ENCODE measurements around the gene PLD2. TPM values are rescaled to one million over a fixed set of nuclear protein-coding genes. Genes with fewer than 3 reads are reported as not detected.

Gene PLD2
- total RNA-seq, 1 donor from 2014 or later: 64.5 TPM

DNA sequence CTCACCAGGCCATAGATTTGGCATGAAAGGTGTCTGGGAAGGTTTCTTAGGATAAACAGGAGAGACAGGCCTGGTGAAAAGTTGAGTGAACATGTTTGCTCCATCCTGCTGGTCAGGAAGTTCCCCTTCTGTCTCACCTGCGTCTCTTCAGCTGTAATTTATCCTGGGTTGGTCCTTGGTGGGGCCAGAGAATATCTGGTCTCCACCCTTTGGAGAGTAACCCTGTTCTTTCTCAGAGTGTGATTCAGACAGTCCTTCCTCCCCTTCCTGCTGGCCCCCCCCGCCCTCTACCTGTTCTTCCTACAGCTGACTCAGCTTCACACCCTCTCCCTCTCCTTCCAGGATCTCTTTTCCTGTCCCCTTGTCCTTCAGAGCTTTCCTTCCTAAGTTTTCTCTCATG, 43.3 kb downstream of the PLD2 start:
- Histone ChIP-seq H3K4me3 (no peak overlapping the region), H3K27me3 (no peaks in the 10 kb centered on the region), H3K9me3 (no peaks in the 10 kb centered on the region), H3K4me1 (no peaks in the 10 kb centered on the region), H3K27ac (no peak overlapping the region), H3K36me3 (no peaks in the 10 kb centered on the region)
- TF ChIP-seq, protein P1, sequence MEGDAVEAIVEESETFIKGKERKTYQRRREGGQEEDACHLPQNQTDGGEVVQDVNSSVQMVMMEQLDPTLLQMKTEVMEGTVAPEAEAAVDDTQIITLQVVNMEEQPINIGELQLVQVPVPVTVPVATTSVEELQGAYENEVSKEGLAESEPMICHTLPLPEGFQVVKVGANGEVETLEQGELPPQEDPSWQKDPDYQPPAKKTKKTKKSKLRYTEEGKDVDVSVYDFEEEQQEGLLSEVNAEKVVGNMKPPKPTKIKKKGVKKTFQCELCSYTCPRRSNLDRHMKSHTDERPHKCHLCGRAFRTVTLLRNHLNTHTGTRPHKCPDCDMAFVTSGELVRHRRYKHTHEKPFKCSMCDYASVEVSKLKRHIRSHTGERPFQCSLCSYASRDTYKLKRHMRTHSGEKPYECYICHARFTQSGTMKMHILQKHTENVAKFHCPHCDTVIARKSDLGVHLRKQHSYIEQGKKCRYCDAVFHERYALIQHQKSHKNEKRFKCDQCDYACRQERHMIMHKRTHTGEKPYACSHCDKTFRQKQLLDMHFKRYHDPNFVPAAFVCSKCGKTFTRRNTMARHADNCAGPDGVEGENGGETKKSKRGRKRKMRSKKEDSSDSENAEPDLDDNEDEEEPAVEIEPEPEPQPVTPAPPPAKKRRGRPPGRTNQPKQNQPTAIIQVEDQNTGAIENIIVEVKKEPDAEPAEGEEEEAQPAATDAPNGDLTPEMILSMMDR (IDR thresholded peaks at IDR 0.05): no peak
- no peak for DNase-seq (ENCODE audit: low spot score in 2 of 2)
- intact Hi-C loops (cut with DNase I): no loop called here

DNA sequence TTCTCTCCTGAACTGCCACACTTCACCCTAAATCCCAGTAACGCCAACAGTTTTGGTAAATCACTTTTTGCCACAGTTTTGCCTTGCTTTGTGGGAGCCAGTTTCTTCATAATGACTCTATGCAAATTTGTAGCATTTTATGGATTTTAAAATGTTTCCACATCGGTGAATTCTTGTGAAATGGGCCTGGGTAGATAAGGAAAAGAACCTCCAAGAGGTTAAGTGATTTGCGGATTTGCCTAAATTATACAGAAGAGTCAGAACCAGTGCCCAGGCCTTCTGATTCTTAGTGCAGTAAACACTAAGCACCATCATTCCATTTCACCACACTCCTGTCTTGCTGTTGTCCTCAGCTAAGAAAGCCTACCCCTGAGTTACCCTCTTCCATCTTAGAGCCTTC, 44.1 kb downstream of the PLD2 start:
- no peaks in the 10 kb centered on the region for H3K36me3 ChIP-seq
- intact Hi-C loops (cut with DNase I): no loop called here
- no peaks in the 10 kb centered on the region for H3K4me1 ChIP-seq
- H3K9me3 ChIP-seq: no peaks in the 10 kb centered on the region
- no peaks in the 10 kb centered on the region for H3K27me3 ChIP-seq
- H3K27ac ChIP-seq: no peak overlapping the region
- no peak for DNase-seq (ENCODE audit: low spot score in 2 of 2)
- no peak overlapping the region for H3K4me3 ChIP-seq
- TF ChIP-seq, protein P1 (IDR thresholded peaks at IDR 0.05): no peak

DNA sequence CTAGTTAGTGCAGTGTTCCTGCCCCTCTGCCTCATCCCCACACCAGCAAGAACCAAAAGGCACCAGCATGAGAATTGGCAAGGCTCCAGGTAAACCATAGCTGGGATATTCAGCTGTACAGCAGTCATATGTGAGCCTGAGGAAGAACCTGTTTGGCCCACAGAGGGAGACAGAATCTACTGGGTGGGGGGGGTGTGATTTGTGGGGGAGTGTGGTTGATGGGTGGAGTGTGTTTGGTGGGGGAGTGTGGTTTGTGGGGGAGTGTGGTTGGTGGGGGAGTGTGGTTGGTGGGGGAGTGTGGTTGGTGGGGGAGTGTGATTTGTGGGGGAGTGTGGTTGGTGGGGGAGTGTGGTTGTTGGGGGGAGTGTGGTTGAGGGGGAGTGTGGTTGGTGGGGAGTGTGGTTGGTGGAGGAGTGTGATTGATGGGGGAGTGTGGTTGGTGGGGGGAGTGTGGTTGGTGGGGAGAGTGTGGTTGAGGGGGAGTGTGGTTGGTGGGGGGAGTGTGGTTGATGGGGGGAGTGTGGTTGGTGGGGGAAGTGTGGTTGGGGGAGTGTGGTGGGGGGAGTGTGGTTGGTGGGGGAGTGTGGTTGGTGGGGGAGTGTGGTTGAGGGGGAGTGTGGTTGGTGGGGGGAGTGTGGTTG, 45.7 kb downstream of the PLD2 start:
- TF ChIP-seq, protein P1 (IDR thresholded peaks at IDR 0.05): no peak
- DNase-seq (ENCODE audit: low spot score in 2 of 2): no peak
- Histone ChIP-seq H3K9me3 (no peaks in the 10 kb centered on the region), H3K4me1 (peaks cover 0 to 2% of the 10 kb centered on the region in 2 donors), H3K4me3 (no peak overlapping the region), H3K27ac (no peak overlapping the region), H3K36me3 (no peaks in the 10 kb centered on the region), H3K27me3 (no peaks in the 10 kb centered on the region)
- intact Hi-C loops (cut with DNase I): no loop called here

DNA sequence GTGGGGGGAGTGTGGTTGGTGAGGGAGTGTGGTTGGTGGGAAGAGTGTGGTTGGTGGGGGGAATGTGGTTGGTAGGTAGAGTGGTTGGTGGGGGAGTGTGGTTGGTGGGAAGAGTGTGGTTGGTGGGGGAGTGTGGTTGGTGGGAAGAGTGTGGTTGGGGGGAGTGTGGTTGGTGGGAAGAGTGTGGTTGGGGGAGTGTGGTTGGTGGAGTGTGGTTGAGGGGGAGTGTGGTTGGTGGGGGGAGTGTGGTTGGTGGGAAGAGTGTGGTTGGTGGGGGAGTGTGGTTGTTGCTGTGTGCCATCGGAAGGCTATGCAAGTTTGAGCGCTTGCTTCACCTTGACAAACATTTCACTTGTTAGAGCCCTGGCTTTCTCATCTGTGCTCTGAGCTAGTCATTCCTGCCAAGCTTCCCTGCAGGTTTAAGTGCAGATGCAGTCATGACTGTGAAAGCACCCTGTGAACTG, 46.3 kb downstream of the PLD2 start:
- no peak for DNase-seq (ENCODE audit: low spot score in 2 of 2)
- H3K4me3 ChIP-seq: no peak overlapping the region
- H3K4me1 ChIP-seq: peaks cover 0 to 6% of the 10 kb centered on the region in 2 donors
- no peaks in the 10 kb centered on the region for H3K9me3 ChIP-seq
- intact Hi-C loops (cut with DNase I): no loop called here
- TF ChIP-seq, protein P1 (IDR thresholded peaks at IDR 0.05): no peak
- no peaks in the 10 kb centered on the region for H3K36me3 ChIP-seq
- H3K27ac ChIP-seq: no peak overlapping the region
- no peaks in the 10 kb centered on the region for H3K27me3 ChIP-seq

DNA sequence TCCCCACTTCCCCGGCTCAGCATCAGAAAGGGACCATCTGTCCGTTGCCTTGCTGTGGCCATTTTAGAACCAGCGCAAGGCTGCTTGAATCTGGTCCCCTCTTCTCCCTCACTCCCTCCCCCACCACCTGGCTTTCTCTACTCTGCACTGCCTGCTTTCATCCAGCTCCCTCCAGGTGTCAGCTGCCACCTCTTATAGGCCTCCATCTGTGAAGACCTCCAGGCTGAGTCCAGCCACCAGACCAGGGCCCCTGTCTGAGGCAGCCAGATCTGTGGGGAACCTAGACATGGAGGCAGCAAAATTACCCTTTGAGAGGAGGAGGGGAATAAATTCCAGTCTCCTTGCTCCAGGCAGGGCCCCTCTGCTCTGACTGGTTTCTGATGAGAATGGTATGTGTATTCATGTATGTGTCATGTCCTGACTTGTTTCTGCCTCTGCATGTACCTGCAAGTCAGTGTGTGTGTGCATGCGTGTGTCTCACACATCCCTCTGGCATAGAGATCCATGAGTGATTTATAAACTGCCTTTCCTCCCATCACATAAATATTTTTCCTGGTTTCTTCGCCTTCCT, 47.2 kb downstream of the PLD2 start:
- no peak for DNase-seq (ENCODE audit: low spot score in 2 of 2)
- intact Hi-C loops (cut with DNase I): no loop called here
- Histone ChIP-seq H3K4me1 (peaks cover 0 to 13% of the 10 kb centered on the region in 2 donors), H3K4me3 (no peak overlapping the region), H3K36me3 (no peaks in the 10 kb centered on the region), H3K27ac (no peak overlapping the region), H3K9me3 (no peaks in the 10 kb centered on the region), H3K27me3 (no peaks in the 10 kb centered on the region)
- TF ChIP-seq, protein P1 (IDR thresholded peaks at IDR 0.05): no peak
